Activated T-cell treated with anti-CD3 and anti-CD28 coated beads, Interleukin-2, amount 50 U/mL, for 4 hours (primary cell): ENCODE data around the gene FUT8. TPM values are rescaled to one million over a fixed set of nuclear protein-coding genes. Genes with fewer than 3 reads are reported as not detected.

Experiments used
- ATAC-seq, 2 donors: fragments of 200-7000 bp; cut with Tn5 transposase; one replicate each; pipeline ENCODE4 v1.10.0; 2021
- DNase-seq: peaks from one replicate; pipeline ENCODE4 v3.0.0-alpha.2; 2020
- H3K27me3 Mint-ChIP-seq: one replicate; pipeline ENCODE4 v1.8.0; 2021; ENCODE audit warnings: low read depth, mixed read lengths
- H3K36me3 Mint-ChIP-seq: one replicate; pipeline ENCODE4 v1.8.0; 2022; ENCODE audit warnings: mixed read lengths; ENCODE audit not compliant: insufficient read depth
- H3K4me1 Mint-ChIP-seq: one replicate; pipeline ENCODE4 v1.8.0; 2021; ENCODE audit warnings: low read depth, mixed read lengths
- H3K4me3 Mint-ChIP-seq: one replicate; pipeline ENCODE4 v1.8.0; 2021; ENCODE audit warnings: mild to moderate bottlenecking, moderate library complexity, mixed read lengths
- H3K9me3 Mint-ChIP-seq: one replicate; pipeline ENCODE4 v1.8.0; 2021; ENCODE audit warnings: mixed read lengths
- total RNA-seq, 3 donors: library from RNA; stranded (reverse); gene quantifications; one replicate each; pipeline ENCODE4 v1.2.1, GENCODE V29; 2021

Gene FUT8
- total RNA-seq, 3 donors from 2014 or later = 29.2 to 38.4 (median 30.9) TPM

- Mint-ChIP-seq H3K9me3 (no peaks in the 10 kb centered on the region), H3K27me3 (no peaks in the 10 kb centered on the region), H3K4me3 (no peak overlapping the region), H3K4me1 (peaks cover 71% of the 10 kb centered on the region), H3K36me3 (peaks cover 15% of the 10 kb centered on the region)
- DNase-seq (no peak), ATAC-seq (no peak)
Measured at GRCh38 chr14:65479386-65479785, 66.9 kb downstream of the FUT8 start.

DNA sequence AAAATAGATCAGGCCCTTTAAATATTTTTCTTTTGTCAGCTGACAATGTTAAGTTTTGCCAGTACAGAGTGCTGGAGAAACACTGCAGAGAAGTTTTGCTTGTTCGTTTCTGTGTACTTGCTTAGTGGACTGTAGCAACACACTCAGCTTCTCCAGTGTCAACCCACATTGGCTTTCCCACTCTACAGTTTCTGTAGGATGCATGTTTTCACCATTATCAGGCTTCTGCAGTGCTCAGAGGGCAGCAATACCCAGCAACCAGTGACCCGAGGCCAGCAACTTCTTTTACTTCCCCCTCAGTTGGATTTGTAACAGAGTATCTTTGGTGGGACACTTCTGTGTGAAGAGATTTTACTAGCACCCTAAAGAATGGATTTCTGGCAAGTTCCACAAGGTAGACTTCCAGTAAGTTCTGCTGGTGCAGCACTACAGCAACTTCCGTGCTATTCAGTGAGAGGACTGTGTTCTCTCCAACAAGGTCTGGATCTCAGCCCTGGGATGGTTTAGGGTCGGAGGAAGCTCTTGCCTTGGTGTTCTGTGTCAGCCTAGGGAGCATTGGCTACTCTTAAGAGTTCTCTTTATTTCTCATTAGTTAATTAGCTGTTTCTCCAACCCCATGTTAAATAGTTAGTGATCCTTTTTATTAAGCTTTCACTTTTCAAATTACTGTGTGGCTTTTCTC is 70.4 kb downstream of the FUT8 start:
- Mint-ChIP-seq H3K4me1 (peaks cover 58% of the 10 kb centered on the region), H3K36me3 (peaks cover 19% of the 10 kb centered on the region), H3K9me3 (no peaks in the 10 kb centered on the region), H3K4me3 (no peak overlapping the region), H3K27me3 (no peaks in the 10 kb centered on the region)
- no peak for DNase-seq
- ATAC-seq = no peak

GRCh38 chr14:65483647-65484046 is 71.1 kb downstream of the FUT8 start:
- Mint-ChIP-seq H3K27me3 (no peaks in the 10 kb centered on the region), H3K4me1 (peaks cover 56% of the 10 kb centered on the region), H3K9me3 (no peaks in the 10 kb centered on the region), H3K36me3 (peaks cover 22% of the 10 kb centered on the region), H3K4me3 (no peak overlapping the region)
- ATAC-seq (no peak), DNase-seq (no peak)

GRCh38 chr14:65485516-65485915 is 73.0 kb downstream of the FUT8 start:
- peaks cover 45% of the 10 kb centered on the region for H3K4me1 Mint-ChIP-seq
- no peak overlapping the region for H3K4me3 Mint-ChIP-seq
- H3K9me3 Mint-ChIP-seq = no peaks in the 10 kb centered on the region
- H3K27me3 Mint-ChIP-seq = no peaks in the 10 kb centered on the region
- no peak for DNase-seq
- no peak for ATAC-seq
- H3K36me3 Mint-ChIP-seq = peaks cover 15% of the 10 kb centered on the region

- Mint-ChIP-seq H3K9me3 (no peaks in the 10 kb centered on the region), H3K4me3 (no peak overlapping the region), H3K36me3 (peaks cover 23% of the 10 kb centered on the region), H3K27me3 (no peaks in the 10 kb centered on the region), H3K4me1 (peaks cover 37% of the 10 kb centered on the region)
- DNase-seq (no peak), ATAC-seq (no peak)
Measured at GRCh38 chr14:65486863-65487262, 74.3 kb downstream of the FUT8 start.

GRCh38 chr14:65487783-65488494 is 75.4 kb downstream of the FUT8 start:
- H3K4me3 Mint-ChIP-seq = no peak overlapping the region
- peak in 1 of 2 donors; percentile 21 for ATAC-seq
- H3K27me3 Mint-ChIP-seq = no peaks in the 10 kb centered on the region

DNA sequence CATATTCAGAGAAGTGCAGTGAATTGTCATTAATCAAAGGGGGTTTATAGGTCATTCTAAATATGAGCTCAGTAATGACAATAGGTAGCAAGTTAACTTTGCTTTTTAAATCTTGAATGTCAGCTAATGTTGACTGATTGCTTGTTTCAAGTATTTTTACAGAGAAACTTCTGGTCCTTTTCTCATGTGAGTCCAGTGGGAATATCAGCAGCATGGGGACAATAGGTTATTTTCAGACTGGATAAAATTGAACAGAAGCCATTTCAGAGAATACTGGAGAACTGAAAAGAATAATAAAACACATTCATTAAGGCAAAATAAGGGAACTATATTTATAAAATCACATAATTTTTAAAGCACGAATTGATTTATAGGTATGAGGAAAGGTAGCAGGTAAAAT is 78.7 kb downstream of the FUT8 start:
- Mint-ChIP-seq H3K9me3 (peaks cover 9% of the 10 kb centered on the region), H3K4me1 (peaks cover 29% of the 10 kb centered on the region), H3K36me3 (peaks cover 25% of the 10 kb centered on the region), H3K27me3 (no peaks in the 10 kb centered on the region), H3K4me3 (no peak overlapping the region)
- no peak for ATAC-seq
- no peak for DNase-seq

More at GRCh38 chr14:65487783-65488494, 75.4 kb downstream of the FUT8 start:
- no peak for DNase-seq
- Mint-ChIP-seq H3K4me1 (peaks cover 34% of the 10 kb centered on the region), H3K9me3 (peaks cover 3% of the 10 kb centered on the region), H3K36me3 (peaks cover 24% of the 10 kb centered on the region)

- Mint-ChIP-seq H3K4me3 (no peak overlapping the region), H3K4me1 (peaks cover 29% of the 10 kb centered on the region), H3K36me3 (peaks cover 26% of the 10 kb centered on the region), H3K9me3 (peaks cover 14% of the 10 kb centered on the region), H3K27me3 (no peaks in the 10 kb centered on the region)
- no peak for ATAC-seq
- no peak for DNase-seq
Measured at GRCh38 chr14:65492266-65492665, 79.7 kb downstream of the FUT8 start.

- DNase-seq = no peak
- peaks cover 14% of the 10 kb centered on the region for H3K9me3 Mint-ChIP-seq
- peaks cover 28% of the 10 kb centered on the region for H3K36me3 Mint-ChIP-seq
- H3K27me3 Mint-ChIP-seq = no peaks in the 10 kb centered on the region
- ATAC-seq = no peak
- H3K4me3 Mint-ChIP-seq = no peak overlapping the region
- H3K4me1 Mint-ChIP-seq = peaks cover 33% of the 10 kb centered on the region
Measured at GRCh38 chr14:65495196-65495595, 82.7 kb downstream of the FUT8 start.

GRCh38 chr14:65496178-65496993 is 83.9 kb downstream of the FUT8 start:
- peaks cover 41% of the 10 kb centered on the region for H3K4me1 Mint-ChIP-seq
- H3K27me3 Mint-ChIP-seq = no peaks in the 10 kb centered on the region
- ATAC-seq (peak in 1 of 2 donors; percentile 25), DNase-seq (no peak)
- H3K36me3 Mint-ChIP-seq = peaks cover 23% of the 10 kb centered on the region
- H3K4me3 Mint-ChIP-seq = no peak overlapping the region
- peaks cover 14% of the 10 kb centered on the region for H3K9me3 Mint-ChIP-seq

DNA sequence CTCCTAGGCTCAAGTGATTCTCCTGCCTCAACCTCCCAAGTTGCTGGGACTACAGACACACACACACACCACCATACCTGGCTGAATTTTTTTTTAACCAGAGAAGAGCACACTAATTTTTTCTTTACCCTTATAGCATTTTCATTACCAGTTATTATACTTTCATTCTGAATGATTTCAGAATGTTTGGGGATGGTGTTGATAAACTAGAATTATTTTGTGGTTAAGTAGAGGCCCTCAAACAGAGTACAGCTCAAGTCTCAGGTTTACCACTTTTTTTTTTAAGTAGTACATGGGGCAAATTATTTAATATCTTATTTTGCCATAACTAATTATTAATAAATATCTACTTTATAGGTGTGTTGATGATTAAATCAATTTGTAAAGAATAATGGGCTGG is 86.6 kb downstream of the FUT8 start:
- peaks cover 50% of the 10 kb centered on the region for H3K4me1 Mint-ChIP-seq
- H3K36me3 Mint-ChIP-seq = peaks cover 20% of the 10 kb centered on the region
- H3K9me3 Mint-ChIP-seq = peaks cover 11% of the 10 kb centered on the region
- DNase-seq (no peak), ATAC-seq (no peak)
- H3K4me3 Mint-ChIP-seq = no peak overlapping the region
- no peaks in the 10 kb centered on the region for H3K27me3 Mint-ChIP-seq

- DNase-seq = no peak
- no peak for ATAC-seq
- Mint-ChIP-seq H3K9me3 (peaks cover 11% of the 10 kb centered on the region), H3K4me3 (no peak overlapping the region), H3K36me3 (peaks cover 18% of the 10 kb centered on the region), H3K27me3 (no peaks in the 10 kb centered on the region), H3K4me1 (peaks cover 52% of the 10 kb centered on the region)
Measured at GRCh38 chr14:65500075-65500474, 87.5 kb downstream of the FUT8 start.

GRCh38 chr14:65501328-65501727 is 88.8 kb downstream of the FUT8 start:
- no peak overlapping the region for H3K4me3 Mint-ChIP-seq
- ATAC-seq = no peak
- peaks cover 13% of the 10 kb centered on the region for H3K36me3 Mint-ChIP-seq
- H3K27me3 Mint-ChIP-seq = no peaks in the 10 kb centered on the region
- DNase-seq = no peak
- H3K9me3 Mint-ChIP-seq = peaks cover 5% of the 10 kb centered on the region
- H3K4me1 Mint-ChIP-seq = peaks cover 50% of the 10 kb centered on the region

DNA sequence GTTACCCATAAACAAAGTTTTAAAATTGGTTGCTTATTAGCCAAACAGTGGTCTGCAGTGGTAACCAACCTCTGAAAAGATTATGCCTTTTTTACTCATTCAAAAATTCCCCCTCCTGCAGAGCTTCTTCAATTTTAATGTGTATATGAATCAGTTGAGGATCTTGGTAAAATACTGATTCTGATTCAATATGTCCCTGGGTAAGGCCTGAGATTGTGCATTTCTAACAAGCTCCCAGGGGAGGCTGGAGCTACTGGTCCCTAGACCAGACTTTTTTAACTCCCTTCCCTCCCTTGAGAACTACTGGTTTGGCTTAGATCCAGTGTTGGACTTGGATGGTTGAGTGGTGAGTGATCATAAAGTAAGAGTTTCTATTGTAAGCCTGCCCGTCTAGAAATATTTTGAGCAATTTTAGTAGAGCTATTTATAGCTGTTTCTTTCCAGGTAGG is 90.2 kb downstream of the FUT8 start:
- DNase-seq = no peak
- H3K36me3 Mint-ChIP-seq = peaks cover 17% of the 10 kb centered on the region
- peaks cover 44% of the 10 kb centered on the region for H3K4me1 Mint-ChIP-seq
- peaks cover 3% of the 10 kb centered on the region for H3K9me3 Mint-ChIP-seq
- peak in 1 of 2 donors; percentile 35 for ATAC-seq
- no peaks in the 10 kb centered on the region for H3K27me3 Mint-ChIP-seq
- H3K4me3 Mint-ChIP-seq = no peak overlapping the region
